ENCODE measurements around the gene MEG3. TPM values are rescaled to one million over a fixed set of nuclear protein-coding genes. Genes with fewer than 3 reads are reported as not detected.

MEG3 gene
- total and polyA plus RNA-seq, 2 experiments from 2014 or later = not detected

GRCh38 chr14:100859781-100860180 is 33.9 kb downstream of the MEG3 start (continued):
- TF ChIP-seq ZNF462 (CRISPR knock-in tag; IDR thresholded peaks at IDR 0.05) = no peak

- Histone ChIP-seq H4K20me1 (replicated peaks; ENCODE audit: insufficient read depth) (no peaks in the 10 kb centered on the region), H3K27me3 (ENCODE audit: insufficient read depth) (no peaks in the 10 kb centered on the region), H3K4me2 (no peak overlapping the region), H3K4me1 (ENCODE audit: insufficient read depth) (no peaks in the 10 kb centered on the region), H3K79me2 (replicated peaks; ENCODE audit: insufficient read depth) (no peaks in the 10 kb centered on the region), H3K36me3 (ENCODE audit: insufficient read depth) (no peaks in the 10 kb centered on the region; the same call in 1 of the 2 replicates), H3K4me3 (no peak overlapping the region), H3F3A (replicated peaks; ENCODE audit: low read depth) (no peaks in the 10 kb centered on the region), H3K27ac (ENCODE audit: low read depth) (no peak overlapping the region), H3K9me2 (ENCODE audit: insufficient read depth) (0 out of 2 replicates have a peak, but pooled peaks cover 6% of the 10 kb centered on the region), H2AFZ (no peak overlapping the region)
- Mint-ChIP-seq H3K27me3 (ENCODE audit: insufficient read depth, low read depth, poor library complexity) (peaks cover 7% of the 10 kb centered on the region), H3K4me3 (no peak overlapping the region), H3K27ac (no peak overlapping the region), H3K4me1 (no peaks in the 10 kb centered on the region; the same call in 2 of the 3 replicates), H3K36me3 (ENCODE audit: low read depth) (no peaks in the 10 kb centered on the region), H3K9me3 (peaks cover 9% of the 10 kb centered on the region)
- TF ChIP-seq JUNB (IDR thresholded peaks at IDR 0.05; ENCODE audit: unreplicated experiment) (no peak), STAT1 (IDR thresholded peaks at IDR 0.05; ENCODE audit: unreplicated experiment) (no peak), CTCF (conservative IDR thresholded peaks at IDR 0.05; ENCODE audit: low read depth in 2 of 2) (no peak), ZNF331 (CRISPR knock-in tag; IDR thresholded peaks at IDR 0.05; ENCODE audit: low read depth) (no peak), CREB1 (CRISPR knock-in tag; IDR thresholded peaks at IDR 0.05; ENCODE audit: low read depth) (no peak), POLR2AphosphoS5 (IDR thresholded peaks at IDR 0.05; ENCODE audit: low read depth) (no peak), EZH2 (IDR thresholded peaks at IDR 0.05; ENCODE audit: low read depth, unreplicated experiment) (no peak), EZH2phosphoT487 (IDR thresholded peaks at IDR 0.05; ENCODE audit: unreplicated experiment) (no peak)
- ATAC-seq (no peak), DNase-seq (ENCODE audit: low spot score) (no peak)
Measured at GRCh38 chr14:100860556-100861187, 34.8 kb downstream of the MEG3 start.

Measured in GM23338 (cell line).